Measurements from ENCODE around the gene DNAJC11. TPM values are rescaled to one million over a fixed set of nuclear protein-coding genes. Genes with fewer than 3 reads are reported as not detected.

The DNAJC11 gene
- total RNA-seq, 1 experiment from 2014 or later: 75.6 TPM

DNA sequence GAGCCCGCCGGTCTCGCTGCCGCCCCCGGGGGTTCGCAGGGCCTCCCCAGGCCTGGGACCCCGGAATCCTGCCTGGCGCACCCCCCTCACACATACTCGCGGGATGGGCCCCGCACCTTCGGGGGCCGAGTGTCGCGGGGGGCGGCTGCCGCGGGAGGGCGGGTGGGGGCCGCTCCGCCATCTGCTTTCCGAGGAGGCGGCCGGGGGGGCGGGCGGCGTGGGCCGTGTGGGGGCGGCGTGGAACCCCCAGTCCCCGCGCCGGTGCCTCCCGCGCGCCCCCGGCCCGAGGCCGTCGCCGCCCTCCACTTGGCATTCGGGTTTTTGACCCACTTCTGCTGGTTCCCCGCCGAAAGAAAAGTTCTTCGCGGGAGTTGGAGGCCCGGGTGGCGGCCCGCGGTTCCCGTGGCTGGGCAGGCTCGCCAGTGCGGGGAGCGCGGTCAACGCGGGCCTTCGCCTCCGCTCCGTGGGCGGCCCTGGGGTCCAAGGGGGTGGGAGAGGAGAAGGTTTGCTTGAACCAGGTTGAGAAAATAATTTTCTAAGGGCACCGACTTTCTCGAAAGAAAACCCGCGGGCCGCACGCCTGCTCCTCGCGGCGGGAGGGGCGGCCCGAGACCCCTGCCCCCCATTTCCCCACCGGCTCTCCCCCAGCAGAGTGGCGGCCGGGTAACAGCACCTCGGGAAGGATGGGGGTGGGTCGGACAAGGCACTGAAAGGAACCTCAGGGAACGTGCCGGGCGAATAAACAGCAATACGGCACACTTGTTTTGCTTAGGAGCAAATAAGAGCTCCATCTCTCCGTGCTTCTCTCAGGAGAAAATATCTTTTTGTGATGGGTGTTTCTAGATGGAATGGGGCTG, 86.5 kb downstream of the DNAJC11 start:
- Histone ChIP-seq H3K4me2 (ENCODE audit: low read length) (peak overlapping the region; percentile 80), H3K9me3 (ENCODE audit: control insufficient read depth in 1 of 2, insufficient read depth in 1 of 2, low read depth in 1 of 2, low read length in 2 of 2) (no peaks in the 10 kb centered on the region), H3K27ac (ENCODE audit: low read depth, low read length) (peak overlapping the region; percentile 59; the same call in 1 of the 2 replicates), H3K4me3 (replicated peaks in 1 of 2; ENCODE audit: low read depth in 1 of 2, low read length in 2 of 2) (peak overlapping the region; percentile 62 to 83), H4K20me1 (ENCODE audit: insufficient read depth) (no peaks in the 10 kb centered on the region; the same call in 1 of the 2 replicates), H2AFZ (ENCODE audit: low read depth, low read length, poor library complexity, severe bottlenecking) (no peak overlapping the region), H3K27me3 (ENCODE audit: insufficient read depth, low read length) (no peaks in the 10 kb centered on the region), H3K9ac (ENCODE audit: low read length) (peak overlapping the region; percentile 93), H3K4me1 (ENCODE audit: control insufficient read depth in 1 of 2, insufficient read depth in 2 of 2, low read length in 2 of 2) (peaks cover 6 to 36% of the 10 kb centered on the region in 2 experiments), H3K9me2 (ENCODE audit: insufficient read depth) (no peaks in the 10 kb centered on the region), H3K36me3 (ENCODE audit: control insufficient read depth in 1 of 2, insufficient read depth in 2 of 2, low read length in 2 of 2) (peaks cover 13 to 23% of the 10 kb centered on the region in 2 experiments), H3K79me2 (ENCODE audit: insufficient read depth, low read length) (peaks cover 60% of the 10 kb centered on the region)
- ATAC-seq (no peak), DNase-seq (ENCODE audit: low read depth, low spot score) (no peak)
- ChIA-PET RAD21 (ENCODE audit: low non-redundant PET in 1 of 2, low total read pairs in 2 of 2, uncharacterized antibody in 2 of 2, unreplicated experiment in 2 of 2) (interaction anchor here in 1 of 2 experiments (0.7 kb wide), 1 partner anchor 14 kb away, joined by 7 read pairs; no protein-coding TSS in a partner anchor), POLR2A (no interaction called here), CTCF (no interaction called here)
- TF ChIP-seq RAD21 (IDR thresholded peaks at IDR 0.05; ENCODE audit: low read depth) (no peak), EGR1 (IDR thresholded peaks at IDR 0.05; ENCODE audit: low read depth) (0 out of 2 replicates have a peak, but pooled peaks have one; percentile 13), POLR2A (IDR thresholded peaks at IDR 0.05; ENCODE audit: borderline replicate concordance, extremely low read depth, insufficient read depth, insufficient read length) (no peak), CEBPB (IDR thresholded peaks at IDR 0.05; ENCODE audit: low read depth) (no peak), CBX3 (IDR thresholded peaks at IDR 0.05; ENCODE audit: low read depth) (no peak)
- TF ChIP-seq, protein P1, sequence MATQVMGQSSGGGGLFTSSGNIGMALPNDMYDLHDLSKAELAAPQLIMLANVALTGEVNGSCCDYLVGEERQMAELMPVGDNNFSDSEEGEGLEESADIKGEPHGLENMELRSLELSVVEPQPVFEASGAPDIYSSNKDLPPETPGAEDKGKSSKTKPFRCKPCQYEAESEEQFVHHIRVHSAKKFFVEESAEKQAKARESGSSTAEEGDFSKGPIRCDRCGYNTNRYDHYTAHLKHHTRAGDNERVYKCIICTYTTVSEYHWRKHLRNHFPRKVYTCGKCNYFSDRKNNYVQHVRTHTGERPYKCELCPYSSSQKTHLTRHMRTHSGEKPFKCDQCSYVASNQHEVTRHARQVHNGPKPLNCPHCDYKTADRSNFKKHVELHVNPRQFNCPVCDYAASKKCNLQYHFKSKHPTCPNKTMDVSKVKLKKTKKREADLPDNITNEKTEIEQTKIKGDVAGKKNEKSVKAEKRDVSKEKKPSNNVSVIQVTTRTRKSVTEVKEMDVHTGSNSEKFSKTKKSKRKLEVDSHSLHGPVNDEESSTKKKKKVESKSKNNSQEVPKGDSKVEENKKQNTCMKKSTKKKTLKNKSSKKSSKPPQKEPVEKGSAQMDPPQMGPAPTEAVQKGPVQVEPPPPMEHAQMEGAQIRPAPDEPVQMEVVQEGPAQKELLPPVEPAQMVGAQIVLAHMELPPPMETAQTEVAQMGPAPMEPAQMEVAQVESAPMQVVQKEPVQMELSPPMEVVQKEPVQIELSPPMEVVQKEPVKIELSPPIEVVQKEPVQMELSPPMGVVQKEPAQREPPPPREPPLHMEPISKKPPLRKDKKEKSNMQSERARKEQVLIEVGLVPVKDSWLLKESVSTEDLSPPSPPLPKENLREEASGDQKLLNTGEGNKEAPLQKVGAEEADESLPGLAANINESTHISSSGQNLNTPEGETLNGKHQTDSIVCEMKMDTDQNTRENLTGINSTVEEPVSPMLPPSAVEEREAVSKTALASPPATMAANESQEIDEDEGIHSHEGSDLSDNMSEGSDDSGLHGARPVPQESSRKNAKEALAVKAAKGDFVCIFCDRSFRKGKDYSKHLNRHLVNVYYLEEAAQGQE (IDR thresholded peaks at IDR 0.05; ENCODE audit: low read depth): no peak
- intact Hi-C loops (cut with micrococcal nuclease): no loop called here
- BruUV-seq (replicated peaks): no TSS peak

Measured in HCT116 (cell line).